Activated CD4-positive, alpha-beta T cell treated with anti-CD3 and anti-CD28 coated beads, Interleukin-2, amount 10 ng/mL, durations not matched to agents 24 days and 14 days (primary cell): ENCODE measurements around the gene RASL11A. TPM values are rescaled to one million over a fixed set of nuclear protein-coding genes. Genes with fewer than 3 reads are reported as not detected.

Experiments
- DNase-seq: peaks from one replicate; pipeline ENCODE4 v3.0.0; 2022
- H3K27ac Mint-ChIP-seq: one replicate; pipeline ENCODE4 v1.8.0; 2022; ENCODE audit warnings: mild to moderate bottlenecking, mixed read lengths
- H3K27me3 Mint-ChIP-seq: one replicate; pipeline ENCODE4 v1.8.0; 2022; ENCODE audit warnings: mixed read lengths
- H3K36me3 Mint-ChIP-seq: one replicate; pipeline ENCODE4 v1.8.0; 2022; ENCODE audit warnings: low read depth, mild to moderate bottlenecking, mixed read lengths
- H3K4me1 Mint-ChIP-seq: one replicate; pipeline ENCODE4 v1.8.0; 2021; ENCODE audit warnings: mixed read lengths
- H3K4me3 Mint-ChIP-seq: one replicate; pipeline ENCODE4 v1.8.0; 2022; ENCODE audit warnings: mild to moderate bottlenecking, moderate library complexity, mixed read lengths
- H3K9me3 Mint-ChIP-seq: one replicate; pipeline ENCODE4 v1.8.0; 2021; ENCODE audit warnings: mixed read lengths
- intact Hi-C: fragments of 100-400 bp; cut with micrococcal nuclease; formaldehyde crosslinking; loops from one replicate; pipeline ENCODE4 v1.15.1; 2023
- total RNA-seq: library from RNA; stranded (reverse); gene quantifications from 2 replicates; pipeline ENCODE4 v1.2.3, GENCODE V29; 2022

RASL11A gene
- total RNA-seq, 1 donor from 2014 or later: 1.8 TPM

GRCh38 chr13:27257648-27258253 lies 12.9 kb upstream of the RASL11A start:
- H3K36me3 Mint-ChIP-seq: peaks cover 81% of the 10 kb centered on the region
- H3K27ac Mint-ChIP-seq: peak overlapping the region; percentile 20
- H3K9me3 Mint-ChIP-seq: no peaks in the 10 kb centered on the region
- no peaks in the 10 kb centered on the region for H3K27me3 Mint-ChIP-seq
- no peak overlapping the region for H3K4me3 Mint-ChIP-seq
- intact Hi-C loops: no loop called here
- no peak for DNase-seq
- peaks cover 46% of the 10 kb centered on the region for H3K4me1 Mint-ChIP-seq

GRCh38 chr13:27258637-27259386 lies 11.8 kb upstream of the RASL11A start:
- no peak for DNase-seq
- Mint-ChIP-seq H3K4me3 (no peak overlapping the region), H3K27me3 (no peaks in the 10 kb centered on the region), H3K4me1 (peaks cover 35% of the 10 kb centered on the region), H3K9me3 (no peaks in the 10 kb centered on the region), H3K36me3 (peaks cover 72% of the 10 kb centered on the region), H3K27ac (peak overlapping the region; percentile 54)
- intact Hi-C loops: no loop called here

DNA sequence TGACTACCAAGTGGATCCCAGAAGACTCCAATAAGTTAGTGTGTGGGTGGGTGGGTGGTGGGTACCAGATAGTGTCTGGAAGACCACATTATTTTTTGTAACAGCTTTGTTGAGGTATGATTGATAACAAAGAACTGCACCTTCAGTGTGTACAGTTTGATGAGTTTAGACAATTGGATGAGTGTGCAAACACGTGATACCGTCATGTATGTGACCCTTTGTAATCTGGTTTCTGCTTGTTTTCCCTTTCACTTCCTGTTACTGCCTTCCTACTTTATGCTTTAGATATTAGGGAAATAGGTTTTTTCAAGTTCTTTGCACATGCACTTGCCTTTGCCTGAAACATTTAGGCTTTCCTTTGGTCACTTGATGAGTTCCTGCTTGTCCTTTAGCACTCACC lies 10.8 kb upstream of the RASL11A start:
- Mint-ChIP-seq H3K27me3 (no peaks in the 10 kb centered on the region), H3K27ac (peak overlapping the region; percentile 34), H3K4me3 (no peak overlapping the region), H3K4me1 (peaks cover 28% of the 10 kb centered on the region), H3K9me3 (no peaks in the 10 kb centered on the region), H3K36me3 (peaks cover 61% of the 10 kb centered on the region)
- intact Hi-C loops: loop anchor here (5.0 kb wide), 1 partner anchor 1953 kb away; no protein-coding TSS in a partner anchor
- no peak for DNase-seq

GRCh38 chr13:27261396-27261795 lies 9.2 kb upstream of the RASL11A start:
- H3K27ac Mint-ChIP-seq: peak overlapping the region; percentile 45
- DNase-seq: no peak
- intact Hi-C loops: loop anchor here (5.0 kb wide), 1 partner anchor 1954 kb away; no protein-coding TSS in a partner anchor
- peaks cover 26% of the 10 kb centered on the region for H3K4me1 Mint-ChIP-seq
- H3K4me3 Mint-ChIP-seq: no peak overlapping the region
- H3K36me3 Mint-ChIP-seq: peaks cover 50% of the 10 kb centered on the region
- H3K27me3 Mint-ChIP-seq: no peaks in the 10 kb centered on the region
- H3K9me3 Mint-ChIP-seq: no peaks in the 10 kb centered on the region

DNA sequence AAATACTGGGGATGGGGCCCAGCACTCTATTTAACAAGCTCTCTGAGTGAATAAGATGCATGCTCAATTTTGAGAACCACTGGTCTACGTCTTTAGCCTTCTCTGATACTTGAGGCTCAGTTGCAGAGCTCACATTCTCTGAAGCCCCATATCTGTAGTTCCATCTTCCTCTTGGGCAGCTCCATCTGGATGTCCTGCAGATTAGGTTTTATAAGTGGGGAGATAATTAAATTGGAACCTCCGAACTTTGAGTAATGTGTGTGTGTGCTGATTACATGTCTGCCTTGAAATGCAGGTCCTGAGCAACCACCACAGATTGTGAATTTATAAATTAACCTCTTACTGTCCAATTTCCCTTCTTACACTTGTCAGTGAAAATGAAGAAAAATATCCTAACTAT lies 7.2 kb upstream of the RASL11A start:
- Mint-ChIP-seq H3K36me3 (peaks cover 31% of the 10 kb centered on the region), H3K27ac (no peak overlapping the region), H3K27me3 (no peaks in the 10 kb centered on the region), H3K4me3 (no peak overlapping the region), H3K4me1 (peaks cover 23% of the 10 kb centered on the region), H3K9me3 (no peaks in the 10 kb centered on the region)
- intact Hi-C loops: loop anchor here (5.0 kb wide), 1 partner anchor 1956 kb away; no protein-coding TSS in a partner anchor
- DNase-seq: no peak

DNA sequence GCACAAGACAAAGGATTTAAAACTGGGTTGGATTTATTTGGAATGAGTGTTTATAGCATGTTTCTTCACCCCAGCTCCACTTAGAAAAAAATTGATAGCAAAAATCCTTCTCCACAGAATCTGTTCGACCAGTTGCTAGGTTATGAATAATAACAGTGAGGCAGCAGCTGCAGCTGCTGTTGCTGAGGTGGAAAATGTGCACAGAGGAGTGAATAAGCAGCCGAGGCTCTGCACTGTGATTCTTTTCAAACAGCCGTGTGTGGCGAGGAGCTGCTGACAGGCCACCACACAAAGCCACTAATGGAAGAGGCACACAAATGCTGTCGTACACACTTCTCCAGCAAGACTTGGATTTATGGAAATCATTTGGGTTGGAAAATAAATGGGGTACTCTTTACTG lies 6.4 kb upstream of the RASL11A start:
- intact Hi-C loops: loop anchor here (5.0 kb wide), 1 partner anchor 1957 kb away; no protein-coding TSS in a partner anchor
- no peaks in the 10 kb centered on the region for H3K27me3 Mint-ChIP-seq
- peaks cover 15% of the 10 kb centered on the region for H3K4me1 Mint-ChIP-seq
- H3K27ac Mint-ChIP-seq: no peak overlapping the region
- no peak overlapping the region for H3K4me3 Mint-ChIP-seq
- no peaks in the 10 kb centered on the region for H3K9me3 Mint-ChIP-seq
- DNase-seq: no peak
- H3K36me3 Mint-ChIP-seq: peaks cover 23% of the 10 kb centered on the region

GRCh38 chr13:27264648-27265047 lies 6.0 kb upstream of the RASL11A start:
- DNase-seq: no peak
- Mint-ChIP-seq H3K27me3 (no peaks in the 10 kb centered on the region), H3K9me3 (no peaks in the 10 kb centered on the region), H3K36me3 (peaks cover 19% of the 10 kb centered on the region), H3K27ac (no peak overlapping the region), H3K4me1 (peaks cover 12% of the 10 kb centered on the region), H3K4me3 (no peak overlapping the region)
- intact Hi-C loops: loop anchor here (5.0 kb wide), 1 partner anchor 1957 kb away; no protein-coding TSS in a partner anchor

DNA sequence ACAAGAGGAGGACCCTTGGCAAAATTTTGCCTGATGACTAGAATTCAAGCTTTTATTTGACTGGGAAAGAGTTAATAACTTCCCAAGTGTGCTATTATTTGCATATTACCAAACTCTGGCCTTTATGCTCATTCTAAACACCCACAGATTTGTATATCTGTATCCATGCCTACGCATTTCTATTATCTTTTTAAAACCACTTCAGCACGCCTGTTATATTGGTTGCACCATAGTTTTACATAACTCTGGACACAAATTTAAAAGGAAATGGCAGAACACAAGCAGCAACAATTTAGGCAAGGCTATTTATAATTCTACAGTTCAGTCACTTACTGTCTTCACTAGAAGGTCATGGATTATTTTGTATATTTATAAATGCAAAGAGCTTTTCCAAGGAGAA lies 3.7 kb upstream of the RASL11A start:
- H3K4me3 Mint-ChIP-seq: no peak overlapping the region
- DNase-seq: no peak
- intact Hi-C loops: no loop called here
- no peaks in the 10 kb centered on the region for H3K9me3 Mint-ChIP-seq
- H3K27me3 Mint-ChIP-seq: peaks cover 7% of the 10 kb centered on the region
- no peak overlapping the region for H3K27ac Mint-ChIP-seq
- H3K36me3 Mint-ChIP-seq: peaks cover 5% of the 10 kb centered on the region
- peaks cover 11% of the 10 kb centered on the region for H3K4me1 Mint-ChIP-seq

GRCh38 chr13:27267596-27267995 lies 3.0 kb upstream of the RASL11A start:
- Mint-ChIP-seq H3K4me3 (no peak overlapping the region), H3K27me3 (peaks cover 11% of the 10 kb centered on the region), H3K36me3 (peaks cover 3% of the 10 kb centered on the region), H3K27ac (no peak overlapping the region), H3K9me3 (no peaks in the 10 kb centered on the region), H3K4me1 (peaks cover 11% of the 10 kb centered on the region)
- no peak for DNase-seq
- intact Hi-C loops: no loop called here

- intact Hi-C loops: no loop called here
- H3K36me3 Mint-ChIP-seq: no peaks in the 10 kb centered on the region
- no peaks in the 10 kb centered on the region for H3K9me3 Mint-ChIP-seq
- peaks cover 22% of the 10 kb centered on the region for H3K27me3 Mint-ChIP-seq
- no peak overlapping the region for H3K27ac Mint-ChIP-seq
- H3K4me3 Mint-ChIP-seq: no peak overlapping the region
- no peak for DNase-seq
- peaks cover 11% of the 10 kb centered on the region for H3K4me1 Mint-ChIP-seq
Observed at GRCh38 chr13:27269114-27269665, 1.4 kb upstream of the RASL11A start.

DNA sequence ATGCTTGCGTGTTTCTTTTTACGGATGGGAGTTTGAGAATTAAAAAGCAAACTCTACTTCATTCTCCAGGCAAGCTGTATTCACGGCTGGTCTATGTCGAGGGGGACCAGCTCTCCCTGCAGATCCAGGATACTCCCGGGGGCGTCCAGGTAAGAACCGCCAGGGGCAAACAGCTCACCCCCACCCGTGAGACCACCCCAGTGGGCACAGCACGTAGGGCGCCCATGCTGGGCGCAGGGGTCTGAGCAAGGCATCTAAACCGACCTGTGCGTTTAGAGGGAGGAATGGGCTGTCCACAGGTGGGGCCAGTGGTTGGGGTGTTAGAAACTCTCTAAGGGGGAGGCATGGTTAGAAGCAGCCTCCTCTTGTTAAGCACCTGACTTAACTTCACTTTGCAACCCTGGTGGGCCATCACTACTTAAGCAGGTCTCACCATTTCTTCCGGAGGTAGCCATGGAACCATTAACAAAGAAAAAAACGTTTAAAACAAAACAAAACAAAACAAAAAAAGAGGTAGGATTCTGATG lies 1.0 kb downstream of the RASL11A start:
- no peak for DNase-seq
- Mint-ChIP-seq H3K9me3 (no peaks in the 10 kb centered on the region), H3K4me1 (peaks cover 11% of the 10 kb centered on the region), H3K4me3 (peak overlapping the region; percentile 90), H3K27ac (no peak overlapping the region), H3K27me3 (peaks cover 40% of the 10 kb centered on the region), H3K36me3 (no peaks in the 10 kb centered on the region)
- intact Hi-C loops: loop anchor here (1.0 to 10.0 kb wide), 3 partner anchors 83 to 286 kb away; partner anchors contain the start of gene USP12

GRCh38 chr13:27273658-27274425 lies 3.2 kb downstream of the RASL11A start:
- Mint-ChIP-seq H3K27ac (no peak overlapping the region), H3K9me3 (no peaks in the 10 kb centered on the region), H3K27me3 (peaks cover 43% of the 10 kb centered on the region), H3K36me3 (no peaks in the 10 kb centered on the region), H3K4me3 (no peak overlapping the region), H3K4me1 (peaks cover 10% of the 10 kb centered on the region)
- no peak for DNase-seq
- intact Hi-C loops: loop anchor here (5.0 to 10.0 kb wide), 2 partner anchors 81 to 102 kb away; partner anchors contain the start of gene USP12

DNA sequence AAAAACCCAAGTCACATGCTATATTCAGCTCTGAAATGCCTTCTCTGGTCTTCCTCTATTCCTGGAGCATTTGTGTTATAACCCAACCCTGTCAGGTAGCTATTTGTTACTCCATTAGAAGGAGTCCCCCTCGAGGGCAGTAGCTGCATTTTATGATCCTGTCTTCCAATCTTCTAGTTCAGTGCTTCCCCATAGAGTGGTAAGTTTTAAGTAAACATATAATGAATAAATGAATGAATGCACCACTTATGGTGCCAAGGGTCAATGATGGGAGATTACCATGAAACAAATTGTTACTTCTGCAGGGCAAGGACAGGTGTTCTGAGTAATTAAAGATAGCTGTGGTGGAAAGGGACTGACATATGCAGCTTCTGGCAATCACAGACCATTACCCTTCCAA lies 4.0 kb downstream of the RASL11A start:
- H3K4me1 Mint-ChIP-seq: peaks cover 10% of the 10 kb centered on the region

More for the DNA sequence above, 4.0 kb downstream of the RASL11A start:
- Mint-ChIP-seq H3K27me3 (peaks cover 46% of the 10 kb centered on the region), H3K4me3 (no peak overlapping the region), H3K36me3 (no peaks in the 10 kb centered on the region), H3K27ac (no peak overlapping the region), H3K9me3 (no peaks in the 10 kb centered on the region)
- intact Hi-C loops: loop anchor here (5.0 to 10.0 kb wide), 2 partner anchors 80 to 102 kb away; partner anchors contain the start of gene USP12
- no peak for DNase-seq
